Fibroblast of lung (primary cell): Measurements from ENCODE around the gene LRRTM3. TPM values are rescaled to one million over a fixed set of nuclear protein-coding genes. Genes with fewer than 3 reads are reported as not detected.

Experiments used
- DNase-seq, 2 donors: peaks; one replicate each; pipeline versions ENCODE4 v3.0.0 to v3.0.0-alpha.2; 2010; ENCODE audit warnings: low read depth in 2 of 2
- H2AFZ ChIP-seq: 2 replicates; pipeline ENCODE4 v1.5.1; 2012; ENCODE audit warnings: low read length, control low read depth, inconsistent platforms
- H3K27ac ChIP-seq: 2 replicates; pipeline ENCODE4 v1.5.1; 2011; ENCODE audit warnings: low read length, control low read depth; ENCODE audit not compliant: insufficient read depth
- H3K27me3 ChIP-seq: 2 replicates; pipeline ENCODE4 v1.5.1; 2011; ENCODE audit warnings: mild to moderate bottlenecking, low read length; ENCODE audit not compliant: control insufficient read depth, insufficient read depth
- H3K36me3 ChIP-seq: 2 replicates; pipeline ENCODE4 v1.5.1; 2011; ENCODE audit warnings: low read length; ENCODE audit not compliant: control insufficient read depth, insufficient read depth
- H3K4me1 ChIP-seq: 2 replicates; pipeline ENCODE4 v1.5.1; 2011; ENCODE audit warnings: low read length; ENCODE audit not compliant: control insufficient read depth, insufficient read depth; ENCODE audit errors: extremely low read depth
- H3K4me2 ChIP-seq: 2 replicates; pipeline ENCODE4 v1.5.1; 2011; ENCODE audit warnings: low read length, control low read depth; ENCODE audit not compliant: insufficient read depth; ENCODE audit errors: extremely low read depth
- H3K4me3 ChIP-seq, 4 experiments: fragments of 200-600 bp in 1 of 4; sonication (generic) in 1 of 4; replicated peaks in 1 of 4; 2 replicates each; pipeline ENCODE4 v1.5.1; 2011 to 2016; ENCODE audit warnings: low read length in 4 of 4, low read depth in 3 of 4, mild to moderate bottlenecking in 3 of 4, control low read depth in 2 of 4, inconsistent platforms in 1 of 4, mixed read lengths in 1 of 4; ENCODE audit not compliant: insufficient read depth in 1 of 4; ENCODE audit errors: control extremely low read depth in 1 of 4
- H3K79me2 ChIP-seq: 2 replicates; pipeline ENCODE4 v1.5.1; 2012; ENCODE audit warnings: mild to moderate bottlenecking, low read length, inconsistent platforms; ENCODE audit not compliant: control insufficient read depth, insufficient read depth
- H3K9ac ChIP-seq: 2 replicates; pipeline ENCODE4 v1.5.1; 2011; ENCODE audit warnings: mild to moderate bottlenecking, low read length, control low read depth; ENCODE audit not compliant: insufficient read depth
- H3K9me3 ChIP-seq: 2 replicates; pipeline ENCODE4 v1.5.1; 2012; ENCODE audit warnings: low read depth, low read length; ENCODE audit not compliant: control insufficient read depth, insufficient read depth
- H4K20me1 ChIP-seq: 2 replicates; pipeline ENCODE4 v1.5.1; 2011; ENCODE audit warnings: low read length; ENCODE audit not compliant: control insufficient read depth, insufficient read depth; ENCODE audit errors: extremely low read depth
- CTCF ChIP-seq, 2 donors: IDR thresholded peaks in 1 of 2; conservative IDR thresholded peaks in 1 of 2; 1 replicate in 1 of 2; 2 replicates in 1 of 2; pipeline ENCODE4 v1.5.1; 2011 to 2012; ENCODE audit warnings: low read length in 2 of 2, control low read depth in 1 of 2, inconsistent platforms in 1 of 2, low read depth in 1 of 2, mild to moderate bottlenecking in 1 of 2
- EZH2 ChIP-seq: IDR thresholded peaks from 2 replicates; pipeline ENCODE4 v1.5.1; 2012; ENCODE audit warnings: low read length, control low read depth, mild to moderate bottlenecking; ENCODE audit errors: missing control alignments
- polyA plus RNA-seq, 2 donors: library from polyadenylated mRNA; depleted of rRNA in 1 of 2; stranded (reverse) in 1 of 2; unstranded in 1 of 2; fragments of >200 nt; gene quantifications; 2 replicates each; pipeline ENCODE4 v1.2.1, GENCODE V29; 2011 to 2012; ENCODE audit warnings: missing spikeins in 1 of 2
- total RNA-seq: library from RNA; depleted of rRNA; stranded (reverse); fragments of >200 nt; gene quantifications from 2 replicates; pipeline ENCODE4 v1.2.1, GENCODE V29; 2014

Gene LRRTM3
- total and polyA plus RNA-seq, 2 donors (not counting 1 experiment from before 2014, with no cell fraction given) = not detected

- Histone ChIP-seq H3K27ac (no peak overlapping the region), H3K4me1 (no peaks in the 10 kb centered on the region), H3K36me3 (no peaks in the 10 kb centered on the region), H3K9me3 (no peaks in the 10 kb centered on the region), H2AFZ (no peak overlapping the region), H3K9ac (no peak overlapping the region), H3K4me2 (no peak overlapping the region), H3K27me3 (no peaks in the 10 kb centered on the region), H4K20me1 (no peaks in the 10 kb centered on the region), H3K4me3 (no peak overlapping the region), H3K79me2 (no peaks in the 10 kb centered on the region)
- DNase-seq = peak in 1 of 2 donors; percentile 50
- no peak for TF ChIP-seq EZH2
- TF ChIP-seq CTCF (conservative IDR thresholded peaks at IDR 0.05 in 1 of 2, IDR thresholded peaks at IDR 0.05 in 1 of 2; ENCODE audit: low read depth in 1 of 2, low read length in 2 of 2) = no peak
Measured at GRCh38 chr10:67015225-67015624, 89.4 kb downstream of the LRRTM3 start.

- Histone ChIP-seq H3K4me2 (no peak overlapping the region), H3K9ac (no peak overlapping the region), H3K9me3 (no peaks in the 10 kb centered on the region), H3K79me2 (no peaks in the 10 kb centered on the region), H3K4me3 (no peak overlapping the region), H4K20me1 (no peaks in the 10 kb centered on the region), H3K4me1 (no peaks in the 10 kb centered on the region), H3K36me3 (no peaks in the 10 kb centered on the region), H2AFZ (no peak overlapping the region), H3K27ac (no peak overlapping the region), H3K27me3 (no peaks in the 10 kb centered on the region)
- DNase-seq = peak in 1 of 2 donors; percentile 43
- TF ChIP-seq CTCF (conservative IDR thresholded peaks at IDR 0.05 in 1 of 2, IDR thresholded peaks at IDR 0.05 in 1 of 2; ENCODE audit: low read depth in 1 of 2, low read length in 2 of 2) (no peak), EZH2 (no peak)
Measured at GRCh38 chr10:67017218-67017617, 91.4 kb downstream of the LRRTM3 start.

DNA sequence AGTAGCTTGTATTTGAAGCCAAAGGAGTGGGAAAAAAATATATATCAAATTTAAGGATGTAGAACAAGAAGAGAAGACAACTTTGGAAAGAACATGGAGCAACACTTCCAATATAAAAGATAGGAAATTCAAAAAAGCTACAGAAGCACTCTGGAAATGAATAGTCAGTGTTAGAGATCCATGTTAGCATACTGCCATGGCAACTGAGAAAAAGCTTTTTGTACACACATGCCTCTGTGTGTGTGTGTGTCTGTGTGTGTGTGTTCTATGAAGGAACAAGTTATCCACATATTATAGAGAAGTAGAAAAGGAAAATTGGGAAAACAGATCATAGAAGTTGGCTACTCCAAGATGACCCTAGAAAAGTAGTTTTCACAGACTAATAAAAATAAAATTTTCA, 96.3 kb downstream of the LRRTM3 start:
- H3K27me3 ChIP-seq = no peaks in the 10 kb centered on the region
- no peaks in the 10 kb centered on the region for H3K4me1 ChIP-seq
- H4K20me1 ChIP-seq = no peaks in the 10 kb centered on the region
- no peak overlapping the region for H3K9ac ChIP-seq
- no peak overlapping the region for H3K4me2 ChIP-seq
- H3K9me3 ChIP-seq = no peaks in the 10 kb centered on the region
- no peak for DNase-seq
- H3K4me3 ChIP-seq = no peak overlapping the region
- H3K79me2 ChIP-seq = no peaks in the 10 kb centered on the region
- no peak overlapping the region for H3K27ac ChIP-seq
- no peak overlapping the region for H2AFZ ChIP-seq
- TF ChIP-seq EZH2 (no peak), CTCF (conservative IDR thresholded peaks at IDR 0.05 in 1 of 2, IDR thresholded peaks at IDR 0.05 in 1 of 2; ENCODE audit: low read depth in 1 of 2, low read length in 2 of 2) (no peak)
- H3K36me3 ChIP-seq = no peaks in the 10 kb centered on the region
